CD4-positive, alpha-beta T cell treated with Interleukin-17A for 4 hours (primary cell): ENCODE measurements around the gene LINGO4.
A peak's percentile ranks its signal among the peaks of the same experiment; 100 is the strongest.

Experiments used
- DNase-seq: peaks from one replicate; pipeline ENCODE4 v3.0.0-alpha.2; 2020; ENCODE audit warnings: mixed read lengths

Gene LINGO4

DNA sequence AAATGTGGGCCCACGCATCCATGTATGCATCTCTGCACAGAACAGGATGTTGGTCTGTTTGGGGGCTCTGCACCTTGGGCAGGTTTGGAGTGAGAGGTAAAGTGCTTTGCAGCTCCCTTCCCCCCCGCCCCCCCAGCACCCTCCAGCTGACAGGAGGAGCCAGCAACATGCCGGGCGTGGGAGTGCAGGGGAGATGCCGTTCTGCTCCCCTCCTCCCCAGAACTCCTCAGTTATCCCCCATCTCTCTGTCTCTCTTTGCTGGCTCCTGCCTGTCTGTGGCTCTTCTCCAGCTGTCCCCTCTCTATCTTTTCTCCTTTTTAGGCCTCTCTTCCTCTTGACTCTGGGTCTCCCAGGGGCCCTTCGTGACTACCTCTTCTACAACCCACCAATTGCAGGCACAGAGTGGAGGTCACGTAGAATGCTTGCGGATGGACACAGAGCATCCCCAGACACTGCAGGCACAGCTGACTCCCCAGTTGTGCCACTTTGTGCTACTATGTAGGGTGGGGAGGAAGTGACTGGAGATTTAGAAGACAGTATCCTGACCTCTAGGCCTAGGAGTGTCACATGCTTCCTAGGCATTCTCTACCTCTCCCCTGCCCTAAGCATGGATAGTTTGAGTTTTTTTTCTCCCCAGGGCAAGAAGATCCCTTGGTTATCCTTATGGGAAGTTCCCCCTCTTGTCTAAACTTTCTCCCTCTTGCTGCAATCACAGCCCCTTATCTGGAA, 28.1 kb upstream of the LINGO4 start:
- DNase-seq = no peak

- no peak for DNase-seq
Observed at GRCh38 chr1:151832318-151832980, 27.2 kb upstream of the LINGO4 start.

- no peak for DNase-seq
Observed at GRCh38 chr1:151831605-151832004, 26.4 kb upstream of the LINGO4 start, which contains the start of gene RORC. RORC (minus strand) TSS chr1:151831802; CDS start chr1:151831764, 38 bp downstream.

GRCh38 chr1:151831256-151831591, 26.0 kb upstream of the LINGO4 start:
- DNase-seq = no peak

DNA sequence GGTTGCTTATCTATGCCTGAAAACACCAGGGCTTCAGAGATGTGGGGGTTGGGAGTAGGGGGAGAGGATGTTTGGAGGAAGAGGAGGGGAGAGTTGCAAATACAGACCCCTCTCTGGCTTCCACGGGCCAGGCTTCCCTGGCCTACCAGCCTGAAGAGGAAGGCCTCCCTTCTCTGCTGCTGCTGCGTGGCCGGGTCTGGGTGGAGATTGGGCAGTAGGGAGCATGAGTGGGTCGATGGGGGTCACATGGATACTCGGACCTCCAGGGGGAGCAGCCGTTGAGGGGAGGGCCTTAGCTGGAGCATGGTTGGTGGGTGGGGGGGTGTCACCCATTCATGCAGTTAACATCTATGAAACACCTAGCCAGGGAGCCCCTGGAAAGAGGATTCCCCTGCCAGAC, 24.8 kb upstream of the LINGO4 start:
- no peak for DNase-seq

GRCh38 chr1:151829352-151830046, 24.3 kb upstream of the LINGO4 start:
- DNase-seq = no peak

DNA sequence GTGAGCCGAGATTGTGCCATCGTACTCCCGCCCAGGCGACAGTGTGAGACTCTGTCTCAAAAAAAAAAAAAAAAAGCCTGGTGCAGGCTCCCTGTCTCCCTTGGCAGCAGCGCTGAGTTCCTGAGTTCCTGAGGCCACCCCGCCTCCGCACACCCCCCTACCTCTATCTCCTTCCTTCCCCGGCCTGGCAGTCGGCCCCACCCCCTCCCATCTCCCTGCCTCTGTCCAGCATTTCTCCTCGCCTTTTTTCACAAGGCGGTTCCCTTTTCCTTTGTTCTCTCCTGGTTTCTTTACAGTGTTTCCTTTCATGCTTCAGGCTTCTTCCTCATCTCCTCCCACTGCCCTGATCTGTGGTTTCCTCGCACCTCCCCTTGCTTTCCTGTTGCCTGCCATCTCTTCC, 23.7 kb upstream of the LINGO4 start:
- DNase-seq = peak; percentile 39

DNA sequence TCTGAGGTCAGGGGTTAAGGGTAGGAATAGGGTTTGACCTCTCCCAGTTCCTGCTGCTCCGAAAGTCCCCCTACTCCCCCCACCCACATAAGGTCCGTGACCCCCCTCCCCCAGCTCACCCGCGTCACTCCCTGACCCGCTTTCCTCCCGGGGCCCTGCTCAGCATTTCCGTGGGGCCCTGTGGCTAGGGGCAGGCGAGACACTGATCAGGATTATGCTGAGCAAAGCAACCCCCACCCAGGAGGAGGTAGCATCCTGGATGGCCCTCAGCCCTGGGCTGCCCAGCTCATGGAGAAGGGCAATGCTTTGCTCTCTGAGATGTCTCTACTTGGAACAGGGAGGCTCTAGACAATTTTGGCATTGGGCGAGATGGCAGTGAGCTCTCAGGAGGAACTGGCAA, 22.6 kb upstream of the LINGO4 start:
- DNase-seq = peak; percentile 44

GRCh38 chr1:151825751-151826660, 20.8 kb upstream of the LINGO4 start:
- peak; percentile 35 for DNase-seq

- DNase-seq = no peak
Observed at GRCh38 chr1:151825204-151825603, 20.0 kb upstream of the LINGO4 start.

DNA sequence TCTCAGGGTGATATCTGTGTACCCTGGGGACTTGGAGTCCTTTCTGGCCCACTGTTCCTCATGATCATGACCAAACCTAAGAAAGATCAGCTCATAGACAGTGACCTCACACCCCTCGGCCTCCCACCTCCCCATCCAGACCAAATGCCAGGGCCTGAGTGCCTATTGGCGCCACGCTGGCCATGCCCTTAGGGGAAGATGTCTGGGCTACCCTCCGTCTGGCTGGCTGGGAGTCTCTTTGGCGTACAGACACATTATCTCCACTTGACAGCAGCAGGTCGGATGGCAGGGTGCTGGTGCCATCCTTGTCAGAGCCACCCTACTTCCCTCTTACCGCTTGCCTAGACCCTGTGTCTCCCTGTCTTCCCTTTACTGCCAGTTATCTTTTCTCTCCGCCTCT, 18.0 kb upstream of the LINGO4 start:
- DNase-seq = no peak

GRCh38 chr1:151822404-151822803, 17.2 kb upstream of the LINGO4 start:
- peak; percentile 40 for DNase-seq

DNA sequence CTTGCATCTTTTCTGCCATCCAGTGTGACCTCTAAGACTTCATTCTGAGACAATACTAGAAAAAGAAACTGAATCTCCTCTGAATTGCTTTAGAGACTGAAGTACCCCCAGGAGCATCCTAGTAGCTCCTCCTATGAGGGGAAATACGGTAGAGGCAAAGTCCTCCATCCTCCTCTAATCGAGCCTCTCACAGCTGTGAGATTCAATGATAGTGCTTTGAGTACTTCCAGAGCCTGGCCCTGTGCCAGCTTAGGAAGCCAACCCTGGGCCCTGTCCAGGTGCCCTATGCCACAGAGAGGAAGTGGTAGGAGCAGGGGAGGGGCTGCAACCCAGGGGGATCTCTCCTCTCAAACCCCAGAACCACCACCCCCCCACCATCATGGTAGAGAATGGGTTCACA, 15.7 kb upstream of the LINGO4 start:
- peak; percentile 40 for DNase-seq

- no peak for DNase-seq
Observed at GRCh38 chr1:151819976-151820623, 14.9 kb upstream of the LINGO4 start.

- no peak for DNase-seq
Observed at GRCh38 chr1:151819227-151819835, 14.1 kb upstream of the LINGO4 start.

DNA sequence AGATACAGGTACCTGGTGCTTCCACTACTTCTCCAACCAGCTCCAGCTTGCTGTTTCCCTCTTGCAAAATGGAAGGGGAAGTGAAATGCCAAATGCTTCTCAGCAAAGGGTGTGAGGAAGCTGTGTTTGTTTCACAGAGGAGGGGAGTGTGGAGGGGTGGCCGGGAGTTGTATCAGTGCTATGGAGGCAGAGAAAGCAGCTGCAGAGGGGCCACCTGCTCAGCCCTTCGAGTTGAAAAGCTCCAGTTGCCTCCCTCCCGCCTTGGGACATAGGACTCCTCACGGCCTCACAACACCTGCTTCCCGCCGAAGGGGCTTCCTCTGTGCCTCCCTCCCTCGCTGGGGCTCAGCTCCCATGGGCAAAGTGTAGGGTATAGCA, 12.1 kb upstream of the LINGO4 start:
- DNase-seq = no peak

- no peak for DNase-seq
Observed at GRCh38 chr1:151816548-151817352, 11.5 kb upstream of the LINGO4 start.

DNA sequence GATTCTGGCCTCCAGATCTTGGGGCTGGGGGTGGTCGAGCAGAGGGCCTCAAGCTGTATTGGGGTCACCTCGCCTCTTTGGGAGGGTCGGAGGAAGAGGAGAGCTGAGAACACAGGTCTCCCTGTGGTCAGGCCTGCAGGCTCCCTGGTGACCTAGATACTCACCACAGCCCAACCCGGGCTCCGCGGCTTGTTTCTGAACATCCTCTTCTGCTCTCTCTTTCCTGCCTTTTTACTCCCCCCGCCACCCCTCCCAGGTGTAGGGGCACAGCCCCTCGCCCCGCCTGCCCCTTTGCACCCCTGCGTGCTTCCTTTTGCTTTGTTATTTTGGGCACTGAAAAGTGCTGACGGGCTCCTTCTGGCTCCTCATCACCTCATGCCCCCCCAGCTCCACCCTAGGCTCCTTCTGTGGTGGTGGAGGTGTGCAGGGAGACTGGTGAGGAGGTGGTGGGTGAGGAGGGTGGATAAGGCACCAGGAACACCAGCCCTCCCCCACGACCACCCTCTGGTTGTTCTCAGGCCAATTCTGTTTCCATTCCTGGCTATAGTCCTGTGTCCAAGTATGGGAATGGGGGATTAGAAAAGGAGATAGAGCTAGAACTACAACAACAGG, 10.6 kb upstream of the LINGO4 start:
- peak; percentile 69 for DNase-seq

DNA sequence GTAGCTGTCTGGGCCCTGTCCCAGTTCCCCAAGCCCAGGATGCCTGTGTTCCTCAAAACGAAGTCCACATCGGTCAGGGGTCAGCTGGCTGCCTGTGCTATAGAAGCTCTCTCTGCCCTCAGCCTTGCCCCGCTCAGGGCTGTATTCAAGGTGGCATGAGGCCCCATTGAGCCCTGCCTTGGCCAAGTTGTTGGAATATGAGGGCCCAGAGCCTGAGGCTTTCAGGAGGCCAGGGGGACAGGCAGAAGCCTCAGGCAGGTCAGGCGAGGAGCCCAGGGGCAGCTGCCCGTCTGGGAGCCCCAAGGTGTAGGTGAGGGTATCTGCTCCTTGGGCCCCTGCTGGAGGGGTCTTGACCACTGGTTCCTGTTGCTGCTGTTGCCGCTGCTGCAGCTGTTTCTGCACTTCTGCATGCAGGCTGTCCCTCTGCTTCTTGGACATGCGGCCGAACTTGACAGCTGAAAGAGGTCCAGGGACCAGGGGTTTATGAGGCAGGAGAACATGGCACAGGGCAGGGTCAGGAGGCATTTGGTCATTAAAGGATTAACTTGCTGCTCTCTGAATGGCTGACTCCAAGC, 9.8 kb upstream of the LINGO4 start:
- DNase-seq = no peak

DNA sequence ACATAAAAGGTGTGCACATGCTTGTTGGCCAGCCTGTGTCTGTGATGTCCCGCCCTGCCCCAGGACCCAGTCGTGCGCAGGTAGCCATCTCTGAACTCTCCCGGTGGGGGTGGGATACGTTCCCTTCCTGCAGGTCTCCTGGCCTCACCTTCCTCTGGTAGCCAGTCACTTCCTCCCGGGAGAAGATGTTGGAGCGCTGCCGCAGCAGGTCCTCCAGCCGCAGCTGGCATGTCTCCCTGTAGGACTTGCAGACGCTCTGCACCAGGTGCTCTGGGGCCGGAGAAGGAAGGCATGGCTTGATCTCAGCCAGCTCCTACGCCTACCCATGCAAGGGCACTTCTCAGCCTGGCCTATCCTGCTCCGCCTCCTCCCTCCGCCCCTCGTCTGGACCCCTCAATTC, 9.2 kb upstream of the LINGO4 start:
- no peak for DNase-seq
